PC-9 (cell line): ENCODE measurements around the gene MAP4K4. TPM values are rescaled to one million over a fixed set of nuclear protein-coding genes. Genes with fewer than 3 reads are reported as not detected.

Experiments used
- BruUV-seq: library from RNA; stranded (reverse); fragments of 400-500 nt; replicated peaks from 2 replicates; lab custom pipeline; 2021; lab: Mats Ljungman, UMichigan
- CTCF ChIA-PET: fragments of 300-600 bp; sonication (Branson Sonifier 250); formaldehyde crosslinking; loops from one replicate; lab custom pipeline; 2022; ENCODE audit warnings: antibody characterized with exemption; lab: Charles Lee
- POLR2A ChIA-PET: fragments of 300-600 bp; sonication (Branson Sonifier 250); formaldehyde crosslinking; loops from one replicate; lab custom pipeline; 2022; ENCODE audit warnings: antibody characterized with exemption; ENCODE audit not compliant: unreplicated experiment; lab: Charles Lee
- DNase-seq, 2 experiments: peaks; one replicate each; pipeline versions ENCODE4 v3.0.0 to v3.0.0-alpha.2; 2015 to 2022; ENCODE audit warnings: mixed read lengths in 1 of 2
- H2AFZ ChIP-seq: fragments of 200-600 bp; sonication (generic); 2 replicates; pipeline ENCODE4 v1.8.1; 2017; ENCODE audit warnings: antibody characterized with exemption
- H3F3A ChIP-seq: fragments of 200-600 bp; sonication (generic); 2 replicates; pipeline ENCODE4 v1.8.1; 2017; ENCODE audit warnings: antibody characterized with exemption, mild to moderate bottlenecking, low read depth; ENCODE audit not compliant: insufficient read depth
- H3K27ac ChIP-seq: fragments of 200-600 bp; sonication (generic); 2 replicates; pipeline ENCODE4 v1.6.1; 2016; ENCODE audit warnings: mixed run types
- H3K27me3 ChIP-seq: fragments of 200-600 bp; sonication (generic); 2 replicates; pipeline ENCODE4 v1.6.1; 2016; ENCODE audit warnings: low read depth, mixed run types; ENCODE audit not compliant: insufficient read depth
- H3K36me3 ChIP-seq: fragments of 200-600 bp; sonication (generic); 2 replicates; pipeline ENCODE4 v1.6.1; 2016; ENCODE audit warnings: low read depth, mixed run types
- H3K4me1 ChIP-seq: fragments of 200-600 bp; sonication (generic); replicated peaks from 2 replicates; pipeline ENCODE4 v1.6.1; 2016; ENCODE audit warnings: mixed run types; ENCODE audit not compliant: insufficient read depth
- H3K4me2 ChIP-seq: fragments of 200-600 bp; sonication (generic); 2 replicates; pipeline ENCODE4 v1.6.1; 2017; ENCODE audit warnings: mixed run types
- H3K4me3 ChIP-seq: fragments of 200-600 bp; sonication (generic); 2 replicates; pipeline ENCODE4 v1.6.1; 2016; ENCODE audit warnings: mixed run types
- H3K79me2 ChIP-seq: fragments of 200-600 bp; sonication (generic); 2 replicates; pipeline ENCODE4 v1.6.1; 2017; ENCODE audit warnings: low read depth, mixed run types
- H3K9me2 ChIP-seq: fragments of 200-600 bp; sonication (generic); 2 replicates; pipeline ENCODE4 v1.8.1; 2017; ENCODE audit warnings: mild to moderate bottlenecking; ENCODE audit not compliant: insufficient read depth
- H3K9me3 ChIP-seq: fragments of 200-600 bp; sonication (generic); 2 replicates; pipeline ENCODE4 v1.8.1; 2016; ENCODE audit warnings: low read depth; ENCODE audit not compliant: insufficient read depth
- H4K20me1 ChIP-seq: fragments of 200-600 bp; sonication (generic); 2 replicates; pipeline ENCODE4 v1.8.1; 2017; ENCODE audit not compliant: insufficient read depth
- EZH2 ChIP-seq: fragments of 200-600 bp; sonication (generic); IDR thresholded peaks from 2 replicates; pipeline ENCODE4 v1.8.0; 2017; ENCODE audit warnings: antibody characterized with exemption, low read depth
- intact Hi-C: fragments of 100-400 bp; cut with micrococcal nuclease; formaldehyde crosslinking; loops from one replicate; pipeline ENCODE4 v1.10.0; 2022; ENCODE audit not compliant: unreplicated experiment
- total RNA-seq: library from RNA; stranded (reverse); gene quantifications from 2 replicates; pipeline ENCODE4 v1.2.3, GENCODE V29; 2021
- TF ChIP-seq, protein P1 (sequence below): fragments of 200-600 bp; sonication (generic); conservative IDR thresholded peaks from 2 replicates; pipeline ENCODE4 v1.6.1; 2017; ENCODE audit warnings: mixed run types, antibody characterized with exemption, mild to moderate bottlenecking, moderate library complexity

MAP4K4 gene
- total RNA-seq, 1 experiment from 2014 or later = 129 TPM

DNA sequence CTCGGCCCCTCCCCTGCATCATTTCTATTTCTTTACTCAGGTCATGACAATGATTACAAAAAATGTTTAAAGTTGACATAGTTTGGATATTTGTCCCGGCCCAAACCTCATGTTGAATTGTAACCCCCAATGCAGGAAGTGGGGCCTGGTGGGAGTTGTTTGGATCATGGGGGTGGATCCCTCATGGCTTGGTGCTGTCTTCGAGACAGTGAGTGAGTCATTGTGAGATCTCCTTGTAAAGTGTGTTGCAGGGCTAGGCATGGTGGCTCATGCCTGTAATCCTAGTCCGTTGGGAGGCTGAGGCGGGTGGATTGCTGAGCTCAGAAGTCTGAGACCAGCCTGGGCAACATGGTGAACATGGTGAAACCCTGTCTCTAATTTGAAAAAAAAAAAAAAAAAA is 9.2 kb upstream of the MAP4K4 start:
- H3K4me2 ChIP-seq = no peak overlapping the region
- no peak for DNase-seq

DNA sequence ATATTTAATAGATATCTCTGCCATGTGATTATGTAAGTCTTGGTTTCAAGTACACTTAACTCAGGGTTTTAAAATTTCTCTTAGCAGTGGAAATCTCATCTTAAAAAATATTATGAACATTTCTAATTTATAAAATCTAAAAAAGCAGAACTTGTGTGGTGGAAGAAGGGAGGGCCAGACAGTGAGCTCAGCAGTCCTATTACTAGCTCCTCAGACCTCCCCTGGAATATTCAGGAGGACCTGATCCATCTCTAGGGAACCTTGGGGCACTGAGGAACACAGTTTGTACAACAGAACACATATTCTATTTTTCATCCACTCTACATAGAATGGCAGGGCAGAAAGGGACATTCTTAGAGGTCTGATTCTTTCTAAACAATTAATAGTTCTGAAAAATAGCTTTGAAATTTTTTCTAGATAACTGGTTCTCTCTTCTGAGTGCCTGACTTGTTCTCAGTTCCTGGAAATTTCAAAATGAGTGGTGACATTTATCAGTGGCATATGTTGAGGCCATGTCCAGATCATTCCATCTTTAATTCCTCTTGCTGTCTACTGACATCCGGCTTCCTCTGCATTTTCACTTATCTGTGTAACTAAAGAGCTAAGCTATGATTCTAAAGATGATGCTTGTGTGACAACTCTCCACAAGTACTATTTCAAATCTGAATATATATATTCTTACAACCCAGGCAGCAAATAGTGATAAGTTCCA is 8.2 kb upstream of the MAP4K4 start:
- H3K79me2 ChIP-seq = no peaks in the 10 kb centered on the region
- intact Hi-C loops = no loop called here
- CTCF ChIA-PET = no interaction called here
- no peaks in the 10 kb centered on the region for H3K9me2 ChIP-seq
- no peaks in the 10 kb centered on the region for H3K9me3 ChIP-seq
- no peak for DNase-seq
- no peaks in the 10 kb centered on the region for H4K20me1 ChIP-seq
- H3K27ac ChIP-seq = no peak overlapping the region
- no peak for TF ChIP-seq EZH2
- H3K4me1 ChIP-seq = no peaks in the 10 kb centered on the region
- no peak overlapping the region for H2AFZ ChIP-seq
- no peak overlapping the region for H3K4me2 ChIP-seq
- no peaks in the 10 kb centered on the region for H3K27me3 ChIP-seq
- POLR2A ChIA-PET = no interaction called here
- no peak overlapping the region for H3K4me3 ChIP-seq
- H3K36me3 ChIP-seq = no peaks in the 10 kb centered on the region
- no peaks in the 10 kb centered on the region for H3F3A ChIP-seq
- BruUV-seq = no TSS peak

More for the DNA sequence above, 9.2 kb upstream of the MAP4K4 start:
- no peaks in the 10 kb centered on the region for H4K20me1 ChIP-seq
- TF ChIP-seq, protein P1, sequence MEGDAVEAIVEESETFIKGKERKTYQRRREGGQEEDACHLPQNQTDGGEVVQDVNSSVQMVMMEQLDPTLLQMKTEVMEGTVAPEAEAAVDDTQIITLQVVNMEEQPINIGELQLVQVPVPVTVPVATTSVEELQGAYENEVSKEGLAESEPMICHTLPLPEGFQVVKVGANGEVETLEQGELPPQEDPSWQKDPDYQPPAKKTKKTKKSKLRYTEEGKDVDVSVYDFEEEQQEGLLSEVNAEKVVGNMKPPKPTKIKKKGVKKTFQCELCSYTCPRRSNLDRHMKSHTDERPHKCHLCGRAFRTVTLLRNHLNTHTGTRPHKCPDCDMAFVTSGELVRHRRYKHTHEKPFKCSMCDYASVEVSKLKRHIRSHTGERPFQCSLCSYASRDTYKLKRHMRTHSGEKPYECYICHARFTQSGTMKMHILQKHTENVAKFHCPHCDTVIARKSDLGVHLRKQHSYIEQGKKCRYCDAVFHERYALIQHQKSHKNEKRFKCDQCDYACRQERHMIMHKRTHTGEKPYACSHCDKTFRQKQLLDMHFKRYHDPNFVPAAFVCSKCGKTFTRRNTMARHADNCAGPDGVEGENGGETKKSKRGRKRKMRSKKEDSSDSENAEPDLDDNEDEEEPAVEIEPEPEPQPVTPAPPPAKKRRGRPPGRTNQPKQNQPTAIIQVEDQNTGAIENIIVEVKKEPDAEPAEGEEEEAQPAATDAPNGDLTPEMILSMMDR = no peak
- no peak for TF ChIP-seq EZH2
- H3K4me3 ChIP-seq = no peak overlapping the region
- H3K4me1 ChIP-seq = no peaks in the 10 kb centered on the region
- no TSS peak for BruUV-seq
- H3K27ac ChIP-seq = no peak overlapping the region
- H3K9me2 ChIP-seq = no peaks in the 10 kb centered on the region
- POLR2A ChIA-PET = no interaction called here
- no peaks in the 10 kb centered on the region for H3K36me3 ChIP-seq
- H3K9me3 ChIP-seq = no peaks in the 10 kb centered on the region
- H3F3A ChIP-seq = no peaks in the 10 kb centered on the region
- intact Hi-C loops = no loop called here
- H3K27me3 ChIP-seq = no peaks in the 10 kb centered on the region
- H2AFZ ChIP-seq = no peak overlapping the region
- no peaks in the 10 kb centered on the region for H3K79me2 ChIP-seq
- CTCF ChIA-PET = no interaction called here

DNA sequence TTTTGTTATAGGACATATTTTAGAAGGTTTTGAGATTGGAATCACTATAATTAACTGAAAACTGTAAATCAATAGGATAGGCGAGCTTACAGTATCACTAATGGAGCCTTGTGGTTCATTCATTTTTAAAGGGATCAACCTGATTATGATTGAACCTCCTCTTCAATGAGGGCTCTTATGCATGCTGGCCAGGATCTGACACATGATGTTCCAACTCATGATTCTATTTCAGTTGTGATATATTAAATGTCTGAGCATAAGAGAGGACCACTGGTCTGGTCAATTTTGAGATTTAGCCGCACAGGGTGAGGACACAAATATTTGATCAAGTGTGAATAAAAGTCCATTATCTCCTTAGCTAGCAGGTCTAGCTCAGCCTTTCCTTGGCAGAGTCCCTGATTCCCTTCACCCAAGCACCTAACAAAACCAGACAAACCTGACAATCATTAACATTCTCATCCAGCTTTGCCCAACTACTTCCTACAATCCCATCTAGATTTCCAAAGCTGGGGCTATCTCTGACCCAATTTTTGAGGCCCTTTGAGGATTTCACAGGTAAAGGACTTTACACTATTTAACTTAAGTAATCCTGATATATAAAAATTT is 6.9 kb upstream of the MAP4K4 start:
- ChIA-PET POLR2A (no interaction called here), CTCF (no interaction called here)
- no peak overlapping the region for H3K4me2 ChIP-seq
- H3K36me3 ChIP-seq = no peaks in the 10 kb centered on the region
- H4K20me1 ChIP-seq = no peaks in the 10 kb centered on the region
- TF ChIP-seq EZH2 = no peak
- TF ChIP-seq, protein P1 = no peak
- no peak for DNase-seq
- H3K27ac ChIP-seq = no peak overlapping the region
- H2AFZ ChIP-seq = no peak overlapping the region
- no TSS peak for BruUV-seq
- H3K9me2 ChIP-seq = no peaks in the 10 kb centered on the region
- no peak overlapping the region for H3K4me3 ChIP-seq
- H3K79me2 ChIP-seq = no peaks in the 10 kb centered on the region
- H3F3A ChIP-seq = no peaks in the 10 kb centered on the region; the same call in 1 of the 2 replicates
- no peaks in the 10 kb centered on the region for H3K9me3 ChIP-seq
- H3K27me3 ChIP-seq = no peaks in the 10 kb centered on the region
- intact Hi-C loops = loop anchor here (10.0 kb wide), 1 partner anchor 276 kb away; no protein-coding TSS in a partner anchor
- no peaks in the 10 kb centered on the region for H3K4me1 ChIP-seq
